Neural cell (in vitro differentiated cells): ENCODE data around the gene MRPL24. TPM values are rescaled to one million over a fixed set of nuclear protein-coding genes. Genes with fewer than 3 reads are reported as not detected.

Experiments
- H2AFZ ChIP-seq: fragments of 200-600, 300-800 bp; sonication (generic), shearing (Covaris generic); 2 replicates; pipeline ENCODE4 v1.6.0; 2014; ENCODE audit warnings: low read depth, mild to moderate bottlenecking, antibody characterized with exemption, low read length, moderate library complexity
- H3F3A ChIP-seq: fragments of 200-600 bp; shearing (Covaris generic); 2 replicates; pipeline ENCODE4 v1.6.1; 2016; ENCODE audit warnings: mild to moderate bottlenecking, moderate library complexity, mixed read lengths, antibody characterized with exemption, low read length; ENCODE audit not compliant: insufficient read depth, poor library complexity, severe bottlenecking
- H3K27ac ChIP-seq: fragments of 200-600, 300-800 bp; sonication (generic), shearing (Covaris generic); 2 replicates; pipeline ENCODE4 v1.5.1; 2014; ENCODE audit warnings: mild to moderate bottlenecking, low read length, moderate library complexity
- H3K27me3 ChIP-seq: fragments of 300-800, 200-600 bp; sonication (generic), shearing (Covaris generic); 2 replicates; pipeline ENCODE4 v1.6.0; 2014; ENCODE audit warnings: mild to moderate bottlenecking, low read depth, low read length, moderate library complexity; ENCODE audit not compliant: insufficient read depth
- H3K36me3 ChIP-seq: fragments of 300-800, 200-600 bp; sonication (generic), shearing (Covaris generic); 2 replicates; pipeline ENCODE4 v1.5.1; 2014; ENCODE audit warnings: mild to moderate bottlenecking, antibody characterized with exemption, low read length, moderate library complexity; ENCODE audit not compliant: insufficient read depth
- H3K4me2 ChIP-seq: fragments of 300-800, 200-600 bp; sonication (generic), shearing (Covaris generic); 2 replicates; pipeline ENCODE4 v1.6.0; 2014; ENCODE audit warnings: mild to moderate bottlenecking, low read length
- H3K4me3 ChIP-seq: fragments of 300-800, 200-600 bp; sonication (generic), shearing (Covaris generic); 2 replicates; pipeline ENCODE4 v1.5.1; 2014; ENCODE audit warnings: mild to moderate bottlenecking, low read length, moderate library complexity
- H3K79me2 ChIP-seq: fragments of 200-600 bp; shearing (Covaris generic); replicated peaks from 2 replicates; pipeline ENCODE4 v1.6.0; 2014; ENCODE audit warnings: mild to moderate bottlenecking, low read length, moderate library complexity; ENCODE audit not compliant: insufficient read depth
- H3K9ac ChIP-seq: fragments of 300-800, 200-600 bp; sonication (generic), shearing (Covaris generic); 2 replicates; pipeline ENCODE4 v1.6.1; 2016; ENCODE audit warnings: mild to moderate bottlenecking, low read length, mixed read lengths
- H3K9me2 ChIP-seq: fragments of 200-600 bp; shearing (Covaris generic); 2 replicates; pipeline ENCODE4 v1.6.1; 2016; ENCODE audit warnings: mild to moderate bottlenecking, low read length, mixed read lengths; ENCODE audit not compliant: insufficient read depth
- H3K9me3 ChIP-seq: fragments of 200-600, 300-800 bp; sonication (generic), shearing (Covaris generic); 2 replicates; pipeline ENCODE4 v1.6.1; 2016; ENCODE audit warnings: mild to moderate bottlenecking, mixed run types, low read length, moderate library complexity, mixed read lengths
- H4K20me1 ChIP-seq: fragments of 200-600 bp; shearing (Covaris generic); 2 replicates; pipeline ENCODE4 v1.6.1; 2016; ENCODE audit warnings: mild to moderate bottlenecking, mixed run types; ENCODE audit not compliant: insufficient read depth
- EP300 ChIP-seq: fragments of 450-650 bp; conservative IDR thresholded peaks from 2 replicates; pipeline ENCODE4 v1.6.1; 2014; ENCODE audit warnings: antibody characterized with exemption, mild to moderate bottlenecking, moderate library complexity; ENCODE audit not compliant: poor library complexity, severe bottlenecking
- EZH2 ChIP-seq: fragments of 200-600, 300-800 bp; shearing (Covaris generic), sonication (generic); IDR thresholded peaks from 2 replicates; pipeline ENCODE4 v1.6.1; 2014; ENCODE audit warnings: antibody characterized with exemption, low read length, borderline replicate concordance, mild to moderate bottlenecking; ENCODE audit not compliant: insufficient read depth, poor library complexity, severe bottlenecking
- MXI1 ChIP-seq: fragments of 450-650 bp; conservative IDR thresholded peaks from 2 replicates; pipeline ENCODE4 v1.6.1; 2014; ENCODE audit warnings: antibody characterized with exemption, mild to moderate bottlenecking; ENCODE audit not compliant: poor library complexity, severe bottlenecking
- POLR2AphosphoS5 ChIP-seq: IDR thresholded peaks from 2 replicates; pipeline ENCODE4 v1.6.1; 2012
- RAD21 ChIP-seq: fragments of 450-650 bp; conservative IDR thresholded peaks from 2 replicates; pipeline ENCODE4 v1.6.1; 2014; ENCODE audit warnings: antibody characterized with exemption, mild to moderate bottlenecking, moderate library complexity
- SMC3 ChIP-seq: fragments of 450-650 bp; conservative IDR thresholded peaks from 2 replicates; pipeline ENCODE4 v1.6.1; 2014; ENCODE audit warnings: antibody characterized with exemption, mild to moderate bottlenecking, moderate library complexity; ENCODE audit not compliant: poor library complexity
- TAF1 ChIP-seq: IDR thresholded peaks from 2 replicates; pipeline ENCODE4 v1.6.1; 2012; ENCODE audit warnings: low read depth
- polyA plus RNA-seq: library from polyadenylated mRNA; depleted of rRNA; stranded (reverse); fragments of >200 nt; gene quantifications from 2 replicates; pipeline ENCODE4 v1.2.3, GENCODE V29; 2014
- TF ChIP-seq, protein P1 (sequence below): fragments of 450-650 bp; IDR thresholded peaks from 2 replicates; pipeline ENCODE4 v1.5.1; 2014; ENCODE audit warnings: antibody characterized with exemption, mild to moderate bottlenecking, moderate library complexity; ENCODE audit not compliant: poor library complexity, severe bottlenecking
- TF ChIP-seq, protein P2 (sequence below): IDR thresholded peaks from 2 replicates; pipeline ENCODE4 v1.6.1; 2012; ENCODE audit warnings: borderline replicate concordance

MRPL24 gene
- polyA plus RNA-seq, 1 donor from 2014 or later, result 56.5 TPM

DNA sequence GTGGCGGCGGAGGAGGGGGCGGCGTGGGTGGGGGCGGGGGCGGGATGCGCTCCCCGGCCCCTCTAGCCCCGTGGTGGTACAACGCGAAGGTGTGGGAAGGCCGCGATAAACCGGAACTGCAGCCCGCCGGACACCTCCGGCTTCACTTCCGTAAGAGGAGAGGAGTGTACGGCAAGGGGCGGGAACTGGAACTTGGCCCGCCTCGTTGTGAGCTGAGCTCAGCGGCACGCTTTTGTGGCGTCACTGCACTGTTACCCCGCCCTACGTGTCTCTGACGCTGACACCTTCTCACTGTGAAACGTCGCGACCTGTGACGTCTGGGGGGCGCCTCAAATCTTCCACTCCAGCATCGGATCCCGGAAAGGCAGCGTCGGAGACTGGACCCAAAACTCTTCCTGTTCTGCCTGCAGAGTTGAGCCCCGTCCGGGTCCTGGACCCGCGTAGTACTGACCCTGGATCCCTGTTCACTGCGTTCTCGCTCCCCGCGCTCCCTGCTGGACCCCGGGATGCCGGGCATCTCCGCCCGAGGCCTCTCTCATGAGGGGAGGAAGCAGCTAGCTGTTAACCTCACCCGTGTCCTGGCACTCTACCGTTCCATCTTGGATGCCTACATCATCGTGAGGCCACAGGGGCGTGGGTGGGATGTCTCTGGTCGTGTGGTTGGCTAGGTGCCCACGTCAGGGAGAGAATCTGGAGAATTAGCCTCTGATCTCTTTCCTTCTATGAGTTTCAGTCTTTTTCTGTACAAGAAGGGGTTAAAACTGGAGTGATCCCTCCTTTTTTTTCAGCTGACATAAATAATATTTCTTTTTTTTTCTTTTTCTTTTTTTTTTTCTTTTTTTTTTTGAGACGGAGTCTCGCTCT, 12.1 kb downstream of the MRPL24 start, which contains the start of gene ISG20L2:
Gene ISG20L2 (minus strand): TSS at position 168 of the 864 bp plus-strand sequence. CDS start 1,114 bp downstream, outside the sequence.
- Histone ChIP-seq H3K27me3 (no peaks in the 10 kb centered on the region), H3K9me2 (no peaks in the 10 kb centered on the region), H3K9ac (peak within 1 kb of the TSS; percentile 96), H3F3A (no peaks in the 10 kb centered on the region), H3K4me2 (peak within 1 kb of the TSS; percentile 98), H3K27ac (peak within 1 kb of the TSS; percentile 97), H3K4me3 (peak within 1 kb of the TSS; percentile 91), H3K9me3 (no peaks in the 10 kb centered on the region), H3K79me2 (peaks cover 39% of the 10 kb centered on the region), H4K20me1 (peaks cover 8% of the 10 kb centered on the region), H2AFZ (peak within 1 kb of the TSS; percentile 93), H3K36me3 (peaks cover 2% of the 10 kb centered on the region)
- TF ChIP-seq SMC3 (peak; percentile 50), EP300 (peak; percentile 77), RAD21 (peak; percentile 39), TAF1 (peak; percentile 36), POLR2AphosphoS5 (peak; percentile 90), EZH2 (no peak), MXI1 (peak; percentile 24)
- TF ChIP-seq, protein P1, sequence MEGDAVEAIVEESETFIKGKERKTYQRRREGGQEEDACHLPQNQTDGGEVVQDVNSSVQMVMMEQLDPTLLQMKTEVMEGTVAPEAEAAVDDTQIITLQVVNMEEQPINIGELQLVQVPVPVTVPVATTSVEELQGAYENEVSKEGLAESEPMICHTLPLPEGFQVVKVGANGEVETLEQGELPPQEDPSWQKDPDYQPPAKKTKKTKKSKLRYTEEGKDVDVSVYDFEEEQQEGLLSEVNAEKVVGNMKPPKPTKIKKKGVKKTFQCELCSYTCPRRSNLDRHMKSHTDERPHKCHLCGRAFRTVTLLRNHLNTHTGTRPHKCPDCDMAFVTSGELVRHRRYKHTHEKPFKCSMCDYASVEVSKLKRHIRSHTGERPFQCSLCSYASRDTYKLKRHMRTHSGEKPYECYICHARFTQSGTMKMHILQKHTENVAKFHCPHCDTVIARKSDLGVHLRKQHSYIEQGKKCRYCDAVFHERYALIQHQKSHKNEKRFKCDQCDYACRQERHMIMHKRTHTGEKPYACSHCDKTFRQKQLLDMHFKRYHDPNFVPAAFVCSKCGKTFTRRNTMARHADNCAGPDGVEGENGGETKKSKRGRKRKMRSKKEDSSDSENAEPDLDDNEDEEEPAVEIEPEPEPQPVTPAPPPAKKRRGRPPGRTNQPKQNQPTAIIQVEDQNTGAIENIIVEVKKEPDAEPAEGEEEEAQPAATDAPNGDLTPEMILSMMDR, result peak; percentile 28
- TF ChIP-seq, protein P2, sequence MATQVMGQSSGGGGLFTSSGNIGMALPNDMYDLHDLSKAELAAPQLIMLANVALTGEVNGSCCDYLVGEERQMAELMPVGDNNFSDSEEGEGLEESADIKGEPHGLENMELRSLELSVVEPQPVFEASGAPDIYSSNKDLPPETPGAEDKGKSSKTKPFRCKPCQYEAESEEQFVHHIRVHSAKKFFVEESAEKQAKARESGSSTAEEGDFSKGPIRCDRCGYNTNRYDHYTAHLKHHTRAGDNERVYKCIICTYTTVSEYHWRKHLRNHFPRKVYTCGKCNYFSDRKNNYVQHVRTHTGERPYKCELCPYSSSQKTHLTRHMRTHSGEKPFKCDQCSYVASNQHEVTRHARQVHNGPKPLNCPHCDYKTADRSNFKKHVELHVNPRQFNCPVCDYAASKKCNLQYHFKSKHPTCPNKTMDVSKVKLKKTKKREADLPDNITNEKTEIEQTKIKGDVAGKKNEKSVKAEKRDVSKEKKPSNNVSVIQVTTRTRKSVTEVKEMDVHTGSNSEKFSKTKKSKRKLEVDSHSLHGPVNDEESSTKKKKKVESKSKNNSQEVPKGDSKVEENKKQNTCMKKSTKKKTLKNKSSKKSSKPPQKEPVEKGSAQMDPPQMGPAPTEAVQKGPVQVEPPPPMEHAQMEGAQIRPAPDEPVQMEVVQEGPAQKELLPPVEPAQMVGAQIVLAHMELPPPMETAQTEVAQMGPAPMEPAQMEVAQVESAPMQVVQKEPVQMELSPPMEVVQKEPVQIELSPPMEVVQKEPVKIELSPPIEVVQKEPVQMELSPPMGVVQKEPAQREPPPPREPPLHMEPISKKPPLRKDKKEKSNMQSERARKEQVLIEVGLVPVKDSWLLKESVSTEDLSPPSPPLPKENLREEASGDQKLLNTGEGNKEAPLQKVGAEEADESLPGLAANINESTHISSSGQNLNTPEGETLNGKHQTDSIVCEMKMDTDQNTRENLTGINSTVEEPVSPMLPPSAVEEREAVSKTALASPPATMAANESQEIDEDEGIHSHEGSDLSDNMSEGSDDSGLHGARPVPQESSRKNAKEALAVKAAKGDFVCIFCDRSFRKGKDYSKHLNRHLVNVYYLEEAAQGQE, result peak; percentile 90

DNA sequence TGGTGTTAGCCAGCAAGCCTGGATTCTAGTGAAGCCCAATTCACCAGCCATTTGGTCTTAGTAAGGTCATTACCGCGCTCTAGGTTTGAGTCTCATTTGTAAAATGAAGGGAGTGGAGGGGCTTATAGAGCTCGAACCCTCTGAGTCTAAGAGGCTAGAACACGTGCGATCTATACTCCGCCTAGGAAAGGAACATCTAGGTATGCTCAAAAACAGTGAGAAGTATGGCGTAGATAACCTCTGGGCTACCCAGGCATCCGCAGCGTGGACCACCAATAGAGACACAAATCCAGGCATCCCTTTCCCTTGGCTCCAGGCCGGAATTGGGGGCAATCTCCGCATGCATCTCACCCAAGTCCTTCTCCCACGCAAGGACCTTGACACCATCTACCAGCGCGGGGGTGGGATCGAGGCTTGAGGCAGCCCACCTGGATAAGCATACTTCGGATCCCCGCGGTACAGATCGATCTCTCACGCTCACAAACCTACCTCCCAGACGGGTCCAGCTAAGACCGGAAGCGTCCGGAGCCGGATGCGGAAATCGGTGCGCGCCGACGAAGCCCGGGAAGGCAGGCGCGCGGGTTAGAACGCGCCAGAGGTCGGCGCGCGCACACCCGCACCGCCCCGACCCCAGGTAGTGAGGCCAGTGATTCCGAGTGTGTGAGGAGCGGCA, 12.8 kb downstream of the MRPL24 start, which contains the start of gene METTL25B:
Gene METTL25B (plus strand): TSS at position 544 of the 673 bp plus-strand sequence. CDS start 636 bp downstream, outside the sequence.
- Histone ChIP-seq H3K4me2 (peak within 1 kb of the TSS; percentile 98), H3K27ac (peak within 1 kb of the TSS; percentile 97), H3K9me2 (no peaks in the 10 kb centered on the region), H2AFZ (peak within 1 kb of the TSS; percentile 93), H3K4me3 (peak within 1 kb of the TSS; percentile 91), H3K79me2 (peaks cover 39% of the 10 kb centered on the region), H3K36me3 (peaks cover 7% of the 10 kb centered on the region), H3K27me3 (no peaks in the 10 kb centered on the region), H3K9me3 (no peaks in the 10 kb centered on the region), H3K9ac (peak within 1 kb of the TSS; percentile 96), H3F3A (no peaks in the 10 kb centered on the region), H4K20me1 (peaks cover 8% of the 10 kb centered on the region)
- no peak for TF ChIP-seq EP300
- peak; percentile 71 for TF ChIP-seq POLR2AphosphoS5
- TF ChIP-seq EZH2, result no peak
- peak; percentile 22 for TF ChIP-seq SMC3
- TF ChIP-seq, protein P2, result no peak
- TF ChIP-seq, protein P1, result no peak
- TF ChIP-seq MXI1, result peak; percentile 89
- peak; percentile 13 for TF ChIP-seq RAD21
- peak; percentile 14 for TF ChIP-seq TAF1
